Measurements from ENCODE around the gene NRG2.

The NRG2 gene

DNA sequence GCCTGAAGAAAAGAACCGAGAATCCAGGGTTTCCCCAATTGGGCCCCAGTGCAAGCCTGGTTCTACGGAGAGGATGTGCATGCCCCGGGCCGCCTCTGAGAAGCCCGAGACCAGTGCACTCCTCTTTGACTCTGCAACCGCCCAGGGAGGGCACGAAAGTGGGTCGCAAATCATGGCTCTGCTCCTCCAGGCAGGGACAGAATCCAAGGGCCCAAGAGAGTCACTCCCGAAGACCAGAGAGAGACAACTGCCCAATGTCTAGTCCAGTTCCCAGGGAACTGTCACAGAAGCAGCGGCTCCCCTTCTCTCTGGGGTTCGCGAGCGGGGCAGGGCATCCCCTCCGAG, 139.7 kb downstream of the NRG2 start:
- no peak for DNase-seq (ENCODE audit: low read depth)

DNA sequence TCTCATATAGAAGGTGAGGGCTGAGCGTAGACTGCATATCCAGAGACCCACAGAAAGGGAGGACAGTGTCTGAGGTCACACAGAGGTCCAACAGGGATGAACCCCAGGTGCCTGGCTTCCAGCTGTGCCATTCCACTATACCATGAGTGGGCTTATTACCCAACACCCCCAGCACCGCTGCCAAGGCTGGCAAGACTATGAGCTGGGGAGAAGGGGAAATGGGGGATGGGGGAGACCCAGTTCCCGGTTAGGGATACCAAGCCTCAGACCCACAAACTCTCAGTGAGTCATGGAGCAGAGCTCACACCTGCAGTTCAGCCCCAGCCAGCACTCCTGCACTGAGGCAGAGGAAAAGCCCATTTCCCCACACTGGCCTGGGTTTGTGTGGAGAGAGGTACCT, 141.1 kb downstream of the NRG2 start:
- no peak for DNase-seq (ENCODE audit: low read depth)

DNA sequence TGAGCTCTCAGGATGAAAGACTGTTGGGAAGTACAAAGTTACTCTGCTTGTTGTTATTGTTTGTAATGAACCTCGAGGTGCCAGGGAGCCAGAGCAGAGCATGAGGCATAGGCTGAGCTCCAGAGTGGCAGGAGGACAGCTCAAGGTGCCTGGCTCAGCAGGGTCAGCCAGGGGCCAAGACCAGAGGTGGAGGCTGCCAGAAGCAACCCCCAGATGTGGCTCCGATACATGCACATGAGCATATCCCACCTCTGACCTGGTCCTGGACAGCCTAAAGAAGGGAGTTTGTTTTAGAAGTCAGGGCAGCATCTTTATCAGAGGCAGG, 141.9 kb downstream of the NRG2 start:
- no peak for DNase-seq (ENCODE audit: low read depth)

DNA sequence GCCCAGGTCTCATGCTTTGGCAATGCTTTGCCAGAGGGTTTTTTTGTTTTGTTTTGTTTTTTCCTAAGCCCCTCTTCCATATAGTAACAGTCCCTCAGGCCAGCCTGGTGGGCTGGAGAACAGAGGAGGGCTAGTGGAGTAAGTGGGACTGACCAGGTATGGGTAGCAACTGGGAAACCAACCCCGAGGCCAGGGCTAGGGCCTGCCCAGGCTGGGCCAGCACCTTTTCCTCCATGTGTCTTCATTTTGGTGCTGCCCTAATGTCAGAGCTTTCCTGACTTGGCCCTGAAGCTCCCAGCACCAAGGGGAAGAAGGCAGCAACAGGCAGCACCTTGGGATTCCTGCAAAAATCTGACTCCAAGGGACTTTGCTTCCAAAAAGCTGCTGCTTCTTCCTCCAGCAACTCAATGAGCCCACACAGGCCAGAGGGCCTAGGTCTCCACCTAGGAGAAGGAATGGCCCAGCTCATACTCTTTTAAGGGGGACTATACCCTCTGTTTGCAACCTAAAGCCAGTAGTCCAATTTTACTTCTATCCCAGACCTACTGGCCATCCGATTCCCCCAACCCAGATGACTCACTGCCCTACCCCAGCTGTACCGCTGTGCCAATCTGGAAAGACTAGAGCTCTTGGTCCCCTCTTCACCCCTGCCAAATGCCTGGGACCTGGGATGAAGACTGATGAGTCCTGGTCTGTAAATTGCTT, 142.4 kb downstream of the NRG2 start:
- no peak for DNase-seq (ENCODE audit: low read depth)

DNA sequence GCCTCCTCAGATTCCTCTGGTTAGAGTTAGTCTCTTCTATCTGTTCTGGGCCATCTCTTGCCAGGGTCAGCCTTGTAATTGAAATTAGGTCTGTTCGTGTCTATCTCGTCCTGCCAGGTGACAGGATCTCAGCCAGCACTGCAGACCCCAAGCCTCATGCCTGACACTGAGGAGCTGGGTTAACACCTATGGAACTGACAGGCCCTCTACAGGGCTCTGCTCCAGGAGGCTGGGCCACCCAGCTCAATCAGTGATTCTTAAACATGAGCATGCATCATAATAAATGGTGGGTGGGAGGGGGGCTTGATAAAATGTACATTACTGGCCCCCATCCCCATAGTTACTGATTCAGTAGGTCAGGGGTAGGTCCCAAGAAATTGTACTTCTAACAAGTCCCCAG, 144.1 kb downstream of the NRG2 start:
- DNase-seq (ENCODE audit: low read depth) = no peak

DNA sequence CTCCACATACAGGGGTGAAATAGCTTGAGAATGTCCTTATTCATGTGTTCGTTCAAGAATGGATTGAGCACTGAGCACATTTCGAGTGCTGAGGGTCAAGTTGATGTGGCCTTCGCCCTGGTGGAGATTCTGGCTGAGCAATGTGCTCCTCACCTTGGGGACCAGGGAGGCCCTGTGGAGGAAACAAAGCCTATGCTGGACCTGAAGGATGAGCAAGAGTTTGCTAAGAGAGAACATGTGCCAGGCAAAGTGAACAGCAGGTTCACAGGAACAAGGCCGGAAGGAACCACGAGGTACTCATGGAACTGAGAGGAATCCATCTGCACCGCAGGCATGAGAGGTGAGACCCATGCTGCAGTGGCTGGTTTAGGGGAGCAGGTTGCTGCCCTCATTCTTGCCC, 145.1 kb downstream of the NRG2 start:
- DNase-seq (ENCODE audit: low read depth) = no peak

DNA sequence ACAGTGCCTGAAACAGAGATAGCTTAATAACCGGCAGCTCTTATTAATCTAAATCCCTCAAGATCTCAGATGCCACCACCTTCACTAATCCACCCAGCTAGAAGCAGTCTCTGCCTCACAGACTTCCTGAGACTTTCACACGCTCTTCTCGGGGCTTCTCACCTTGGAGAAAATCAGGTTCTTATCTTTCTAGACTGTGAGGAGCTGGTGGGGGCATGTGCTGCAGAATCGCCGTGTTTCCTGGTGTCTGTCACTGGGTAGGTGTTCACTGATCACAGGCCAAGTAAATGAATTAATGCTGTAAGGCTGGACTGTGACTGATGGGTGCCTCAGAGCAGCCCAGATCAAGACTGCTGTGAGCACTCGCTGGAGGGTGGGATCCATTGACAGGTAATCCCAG, 145.8 kb downstream of the NRG2 start:
- no peak for DNase-seq (ENCODE audit: low read depth)

DNA sequence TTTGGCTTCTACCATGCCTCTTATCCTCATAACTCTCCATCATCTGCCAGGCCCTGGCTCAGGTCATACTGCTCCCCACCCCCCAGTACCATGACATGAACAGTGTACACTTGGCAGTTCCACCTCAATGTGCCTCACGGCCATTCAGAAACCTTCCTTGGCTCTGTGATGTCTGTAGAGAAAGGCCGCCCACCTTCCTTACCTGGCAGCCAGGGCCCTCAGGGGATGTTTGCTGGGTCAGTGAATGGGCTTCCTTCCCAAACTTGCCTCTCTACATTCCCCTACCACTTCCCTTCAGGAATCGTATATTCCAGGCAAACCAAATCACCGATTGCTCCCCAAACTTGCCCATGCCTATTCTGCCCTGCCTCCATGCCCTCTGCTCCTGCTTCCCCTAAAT, 146.4 kb downstream of the NRG2 start:
- no peak for DNase-seq (ENCODE audit: low read depth)

DNA sequence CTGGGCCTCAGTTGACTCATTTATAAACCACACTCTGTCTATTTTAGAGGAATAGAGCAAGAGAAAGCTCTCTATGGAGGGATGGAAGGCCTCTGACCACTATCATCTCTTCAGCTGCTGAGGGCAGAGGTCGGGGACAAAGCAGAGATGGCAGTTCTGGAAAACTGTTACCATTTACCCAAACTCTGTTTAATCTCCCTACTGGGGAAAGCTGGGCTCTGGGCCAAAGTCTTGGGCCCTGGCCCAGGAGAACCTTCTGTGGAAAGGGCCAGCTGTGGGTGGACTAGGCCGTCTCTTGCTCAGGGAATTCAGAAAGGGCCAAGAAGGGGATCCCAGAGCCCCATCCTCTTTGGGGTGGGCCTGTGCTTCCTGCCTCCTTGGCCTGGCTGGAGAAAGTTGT, 147.5 kb downstream of the NRG2 start:
- no peak for DNase-seq (ENCODE audit: low read depth)

DNA sequence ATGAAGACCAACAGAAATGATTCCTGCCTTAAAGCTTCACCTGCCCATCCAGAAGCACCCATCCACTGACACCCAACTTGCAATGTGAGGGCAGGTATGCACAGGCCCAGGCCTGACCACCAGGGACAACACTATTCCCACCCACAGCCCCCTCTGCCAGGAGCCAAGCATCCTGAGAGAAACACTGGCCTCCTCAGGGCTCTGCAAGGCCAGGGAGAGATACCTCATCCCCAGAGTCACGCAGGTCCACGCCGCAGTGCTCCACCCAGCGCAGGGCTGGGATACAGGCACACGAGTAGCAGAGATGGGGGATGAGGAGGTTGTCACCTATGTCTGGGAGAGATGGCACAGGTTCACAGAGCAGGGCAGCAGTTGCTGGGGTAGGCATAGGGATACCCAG, 148.1 kb downstream of the NRG2 start:
- no peak for DNase-seq (ENCODE audit: low read depth)

DNA sequence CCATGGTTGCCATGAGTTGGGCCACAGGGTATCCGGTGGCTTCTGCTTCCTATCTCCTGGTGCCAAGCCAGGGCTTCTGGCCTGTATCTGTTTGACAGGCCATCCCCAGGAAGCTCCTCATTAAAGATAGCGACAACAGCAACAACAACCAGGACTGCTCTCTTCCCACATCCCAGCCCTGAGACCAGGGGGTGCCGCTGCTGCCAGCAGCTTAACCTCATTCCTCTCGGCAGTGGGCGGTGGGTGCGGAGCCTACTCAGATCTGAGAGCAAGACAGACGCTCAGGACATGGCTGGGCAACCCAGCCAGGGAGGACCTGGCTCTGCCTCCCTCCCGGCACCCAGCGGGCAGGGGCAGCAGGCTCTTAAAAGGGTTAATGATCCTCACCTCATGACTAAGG, 149.2 kb downstream of the NRG2 start:
- no peak for DNase-seq (ENCODE audit: low read depth)

DNA sequence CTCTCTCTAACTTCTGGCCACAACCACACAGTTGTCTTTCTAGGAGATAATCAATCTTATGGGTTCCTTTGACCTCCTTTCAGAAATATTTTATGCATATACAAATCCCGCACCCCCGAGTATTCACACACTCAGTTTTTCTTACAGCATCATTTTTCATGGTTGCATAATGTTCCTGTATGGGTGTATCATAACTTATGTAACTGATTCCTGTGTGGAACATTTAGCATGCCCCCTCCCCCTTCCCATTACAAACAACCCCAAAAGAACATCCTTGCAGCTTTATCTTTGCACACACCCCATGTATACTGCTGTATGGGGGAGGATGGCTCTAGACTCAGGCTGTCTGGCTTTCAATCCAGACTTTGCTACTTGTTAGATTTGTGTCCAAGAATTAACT, 153.7 kb downstream of the NRG2 start:
- DNase-seq (ENCODE audit: low read depth) = no peak

DNA sequence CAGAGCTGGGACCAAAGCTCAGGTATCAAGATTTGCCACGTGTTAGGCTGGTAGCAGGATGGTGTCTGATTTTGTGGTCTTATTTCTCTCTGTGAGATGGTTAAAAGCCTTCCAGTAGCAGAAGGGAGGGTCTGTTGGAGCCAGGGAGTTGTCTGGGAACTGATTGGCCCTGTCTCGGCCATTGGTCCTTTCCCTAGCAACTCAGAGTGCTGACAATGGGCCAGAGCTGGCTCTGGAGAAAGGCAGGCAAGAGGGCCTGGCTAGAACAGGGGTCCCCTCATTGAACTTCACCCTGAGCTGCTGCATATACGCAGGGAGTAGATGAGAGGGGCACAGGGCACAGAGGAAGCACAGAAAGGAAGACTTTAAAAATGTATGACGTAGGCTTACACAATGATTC, 154.7 kb downstream of the NRG2 start:
- no peak for DNase-seq (ENCODE audit: low read depth)

DNA sequence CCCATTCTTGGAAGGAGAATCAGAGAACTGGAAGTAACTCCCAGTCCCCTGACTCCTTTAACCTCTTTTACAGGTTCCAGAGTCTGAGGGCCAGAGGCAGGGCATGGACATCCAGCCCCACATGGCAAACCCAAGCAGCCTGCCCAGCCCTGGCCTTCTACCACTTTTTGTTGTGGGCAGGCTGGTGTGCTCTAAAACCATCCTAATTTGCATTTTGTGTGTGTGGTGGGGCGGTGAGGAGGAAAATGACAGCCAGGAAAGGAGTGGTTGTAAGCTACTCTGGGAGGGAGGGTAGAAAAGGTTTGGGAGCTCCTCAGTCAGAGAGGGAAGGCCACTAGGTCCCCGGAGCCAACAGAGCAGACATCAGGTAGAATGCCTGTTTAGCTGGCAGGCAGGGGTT, 156.9 kb downstream of the NRG2 start:
- DNase-seq (ENCODE audit: low read depth) = no peak

DNA sequence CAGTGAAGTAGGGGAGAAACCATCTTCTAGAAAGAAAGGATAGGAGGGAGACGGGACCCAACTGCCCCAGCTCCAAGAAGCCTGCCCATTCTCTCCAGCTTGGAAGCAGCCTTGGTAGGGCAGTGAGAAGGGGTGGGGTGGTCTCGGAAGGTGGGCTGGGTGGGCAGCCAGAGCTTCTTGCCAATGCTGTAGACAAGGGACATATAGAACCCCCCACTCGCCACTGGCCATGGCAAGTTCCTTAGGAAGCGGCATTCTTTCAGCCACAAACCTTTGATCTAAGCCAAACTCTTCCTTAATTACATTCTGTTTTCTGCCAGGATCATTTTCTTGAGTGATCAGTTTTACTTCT, 157.3 kb downstream of the NRG2 start:
- DNase-seq (ENCODE audit: low read depth) = no peak

DNA sequence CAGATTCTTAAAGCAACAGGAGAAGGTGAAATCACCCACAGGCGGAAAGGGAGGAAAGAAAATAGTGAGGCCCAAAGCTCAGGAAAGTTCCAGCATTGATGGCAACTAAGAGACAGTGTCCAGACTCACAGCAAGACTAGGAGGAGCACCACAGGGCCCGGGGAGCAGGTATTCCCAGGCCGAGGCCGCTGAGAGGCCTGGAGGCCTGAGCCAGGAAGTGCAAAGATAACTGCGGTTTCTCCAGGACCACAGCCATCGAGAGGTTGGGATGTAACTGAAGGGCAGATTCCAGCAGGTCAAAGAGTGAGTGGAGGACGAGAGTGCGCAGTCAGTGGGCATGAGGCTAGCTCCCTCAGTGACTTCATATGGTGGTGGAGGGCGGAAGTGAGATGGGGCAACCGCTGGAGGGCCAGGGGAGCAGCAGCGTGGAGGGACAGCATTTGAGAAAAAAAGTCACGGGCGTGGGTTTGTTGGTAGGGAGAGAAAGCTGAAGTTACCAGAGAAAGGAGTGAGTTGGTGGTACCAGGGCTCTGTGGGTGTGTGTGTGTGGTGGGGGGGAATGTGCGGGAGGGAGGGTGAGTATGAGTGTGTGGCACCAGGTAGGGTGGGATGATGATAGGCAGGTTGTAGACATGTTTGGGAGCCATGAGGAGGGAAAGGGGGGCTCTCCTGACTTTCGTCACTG, 157.8 kb downstream of the NRG2 start:
- no peak for DNase-seq (ENCODE audit: low read depth)

DNA sequence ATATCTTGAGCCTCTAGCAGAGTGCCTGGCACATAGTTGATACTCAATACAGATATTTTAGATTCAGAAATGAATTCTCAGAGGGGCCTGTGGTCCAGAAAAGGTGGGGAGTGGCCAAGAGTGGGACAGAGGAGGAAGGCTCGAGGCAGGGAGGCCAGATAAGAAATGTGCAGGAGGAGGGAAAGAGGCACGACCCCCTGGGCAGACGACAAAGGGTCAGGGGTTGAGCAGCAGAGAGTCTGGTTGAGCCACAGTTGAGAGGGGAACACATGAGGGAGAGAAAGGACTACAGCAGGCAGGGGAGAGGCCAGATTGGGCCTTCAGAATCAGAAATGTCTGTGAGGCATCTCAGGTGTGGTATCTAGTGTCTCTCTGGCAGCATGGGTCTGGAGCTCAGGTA, 158.4 kb downstream of the NRG2 start:
- no peak for DNase-seq (ENCODE audit: low read depth)

DNA sequence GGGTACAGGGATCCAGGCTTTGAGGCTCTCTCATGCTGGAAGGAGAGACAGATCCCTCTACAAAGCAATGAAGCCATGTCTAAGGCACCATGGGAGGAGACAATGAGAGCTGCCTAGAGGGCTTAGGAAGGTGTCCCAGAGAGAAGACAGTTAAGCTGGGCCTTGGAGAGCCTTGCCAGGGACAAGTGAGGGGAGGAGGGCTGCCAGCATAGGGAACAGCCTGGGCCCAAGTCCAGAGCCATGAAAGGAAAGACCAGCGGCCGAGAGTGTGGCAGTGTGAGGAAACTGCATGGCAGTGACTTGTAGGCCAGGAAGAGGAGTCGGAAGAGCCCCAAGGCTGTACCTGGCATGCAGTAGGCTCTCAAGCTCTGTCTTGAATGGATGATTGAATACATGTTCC, 159.0 kb downstream of the NRG2 start:
- no peak for DNase-seq (ENCODE audit: low read depth)

DNA sequence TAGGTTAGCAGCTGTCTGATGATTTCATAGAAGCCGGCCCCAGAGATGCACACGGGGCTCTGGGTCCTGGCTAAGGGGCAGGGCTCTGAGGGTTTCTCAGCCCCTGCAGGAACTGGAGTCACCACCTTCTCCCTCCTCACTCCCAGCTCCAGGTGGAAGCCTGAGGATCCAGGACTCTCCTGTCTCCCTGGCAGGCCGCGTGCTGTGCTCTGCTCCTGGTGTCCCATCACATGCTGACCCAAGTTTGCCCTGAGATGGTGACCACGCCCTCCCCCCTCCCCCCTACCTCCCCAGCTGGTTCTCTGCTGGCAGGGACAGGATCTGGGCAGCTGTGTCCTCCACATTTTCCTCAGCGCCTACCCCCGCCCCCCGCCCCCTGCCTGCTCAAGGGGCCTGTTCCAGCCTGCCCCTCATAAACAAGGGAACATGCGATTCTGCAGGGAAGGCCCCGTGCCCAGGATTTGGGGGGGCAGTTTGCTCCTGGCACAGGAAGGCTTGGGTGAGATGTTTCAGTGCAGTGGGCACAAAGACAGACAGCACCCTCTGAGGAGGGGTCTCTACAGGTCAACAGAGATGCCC, 160.0 kb downstream of the NRG2 start:
- DNase-seq (ENCODE audit: low read depth) = no peak

DNA sequence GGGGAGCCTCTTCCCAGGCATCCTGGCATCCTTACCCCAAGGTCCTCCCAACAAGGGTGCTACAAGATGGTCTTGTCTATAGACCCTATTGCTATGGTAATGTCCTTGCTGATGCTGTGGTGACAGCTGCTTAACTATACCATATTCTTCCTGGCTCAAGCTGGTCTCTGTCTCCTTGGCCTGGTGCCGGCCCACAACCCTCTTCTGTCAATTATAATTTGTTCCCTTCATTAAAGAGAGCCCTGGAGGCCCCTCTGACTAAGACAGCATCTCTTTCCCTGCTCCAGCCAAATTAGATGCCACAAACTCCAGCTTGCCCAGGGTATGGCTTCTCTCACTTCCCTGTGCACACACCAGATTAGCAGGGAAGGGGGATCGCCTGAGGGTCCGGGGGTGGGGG, 160.8 kb downstream of the NRG2 start:
- no peak for DNase-seq (ENCODE audit: low read depth)

DNA sequence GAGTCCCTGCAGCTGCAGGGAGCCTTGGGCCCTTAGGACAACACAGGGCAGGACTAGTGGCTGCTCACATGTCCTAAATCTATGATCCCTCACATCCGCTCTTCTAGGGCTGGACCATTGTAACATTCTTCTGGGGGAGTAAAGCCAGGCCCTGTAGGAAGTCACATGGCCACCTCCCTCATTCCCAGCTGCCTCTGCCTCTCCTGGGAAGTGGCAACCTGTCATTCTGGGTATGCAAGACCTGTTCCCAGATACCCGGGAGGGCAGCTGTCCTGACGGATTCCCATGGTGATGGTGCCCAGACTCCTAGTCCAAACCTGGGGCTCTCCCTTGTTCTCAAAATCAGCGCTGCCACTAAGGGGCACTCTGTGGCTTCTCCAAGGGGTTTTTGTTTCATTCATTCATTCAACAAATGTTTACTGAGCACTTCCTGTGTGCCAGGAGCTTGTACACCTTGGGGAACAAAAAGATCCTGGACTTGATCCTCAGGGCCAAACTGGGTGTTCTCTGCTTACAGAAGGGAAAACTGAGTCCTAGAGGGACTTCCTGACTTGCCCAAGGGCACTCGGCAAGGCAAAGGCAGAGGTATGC, 161.9 kb downstream of the NRG2 start:
- no peak for DNase-seq (ENCODE audit: low read depth)

DNA sequence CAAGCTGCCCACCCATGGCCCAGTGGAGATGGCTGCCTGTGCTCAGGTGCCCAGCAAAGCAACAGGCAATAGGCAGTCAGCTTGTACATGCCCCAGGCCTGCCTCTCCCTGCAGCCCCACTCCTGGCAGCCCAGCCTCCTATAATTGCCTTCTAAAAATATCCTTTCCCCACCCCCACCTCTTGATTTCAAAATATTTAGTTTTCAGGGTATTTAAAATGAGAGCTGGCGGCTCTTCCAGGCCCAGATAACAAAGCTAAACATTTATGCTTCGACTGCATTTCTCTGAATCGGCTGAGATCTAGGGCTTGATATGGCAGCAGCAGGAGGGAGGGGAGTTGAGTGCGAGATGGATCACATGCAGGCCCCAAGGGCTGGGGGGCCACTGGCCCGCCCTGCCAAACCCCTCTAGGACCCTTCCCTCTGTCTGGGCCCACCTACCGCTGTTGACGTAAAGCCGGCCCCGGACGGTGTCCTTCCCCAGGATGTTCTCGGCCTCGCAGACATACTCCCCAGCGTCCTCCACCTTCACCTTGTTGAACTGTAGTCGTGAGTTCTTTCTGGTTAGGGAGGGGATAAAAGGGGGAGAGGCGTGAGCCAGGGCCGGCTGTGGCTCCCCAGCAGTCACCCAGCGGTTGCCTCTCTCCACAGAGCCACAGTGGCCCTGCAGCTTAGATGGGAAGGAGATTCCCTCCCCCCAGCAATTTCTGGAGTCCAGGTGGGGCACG, 162.5 kb downstream of the NRG2 start:
- no peak for DNase-seq (ENCODE audit: low read depth)

DNA sequence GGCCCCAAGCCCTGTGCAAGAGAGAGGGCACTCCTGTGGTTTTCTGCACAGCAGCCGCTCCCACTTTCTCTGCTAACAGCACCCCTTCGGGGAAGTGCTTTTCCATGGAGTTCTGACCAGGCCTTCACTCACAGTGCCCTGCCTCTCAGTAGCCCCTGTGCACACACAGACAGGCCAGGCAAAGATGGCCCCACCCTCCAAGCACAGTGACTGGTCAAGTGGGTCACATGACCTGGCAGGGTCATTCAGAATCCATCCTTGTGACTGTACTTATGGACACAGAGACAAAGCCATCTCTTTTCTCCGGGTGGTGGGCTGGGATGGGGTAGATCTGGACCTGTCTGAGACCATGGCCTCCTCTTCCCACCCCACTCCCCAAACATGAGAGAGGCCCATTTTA, 165.0 kb downstream of the NRG2 start:
- DNase-seq (ENCODE audit: low read depth) = no peak
